GM19023 (cell line): Measurements from ENCODE around the gene CCDC51.

ENCODE experiments used
- ATAC-seq: cut with Tn5 transposase; IDR thresholded peaks from one replicate; pipeline ENCODE4 v1.9.1; 2021; ENCODE audit warnings: mild to moderate bottlenecking, moderate library complexity; ENCODE audit not compliant: unreplicated experiment

CCDC51 gene

GRCh38 chr3:48422681-48423080, 17.2 kb downstream of the CCDC51 start:
- no peak for ATAC-seq

GRCh38 chr3:48422272-48422671, 17.6 kb downstream of the CCDC51 start:
- ATAC-seq = no peak

- ATAC-seq = no peak
Measured at GRCh38 chr3:48420561-48420960, 19.4 kb downstream of the CCDC51 start.

GRCh38 chr3:48419597-48419996, 20.3 kb downstream of the CCDC51 start:
- no peak for ATAC-seq

- ATAC-seq = no peak
Measured at GRCh38 chr3:48419149-48419548, 20.8 kb downstream of the CCDC51 start.

GRCh38 chr3:48418651-48419050, 21.3 kb downstream of the CCDC51 start:
- no peak for ATAC-seq

- ATAC-seq = no peak
Measured at GRCh38 chr3:48418140-48418539, 21.8 kb downstream of the CCDC51 start.

- no peak for ATAC-seq
Measured at GRCh38 chr3:48417529-48418108, 22.3 kb downstream of the CCDC51 start.

GRCh38 chr3:48416546-48416945, 23.4 kb downstream of the CCDC51 start:
- ATAC-seq = no peak

- ATAC-seq = no peak
Measured at GRCh38 chr3:48416091-48416505, 23.8 kb downstream of the CCDC51 start.

- no peak for ATAC-seq
Measured at GRCh38 chr3:48415251-48415953, 24.5 kb downstream of the CCDC51 start.

- no peak for ATAC-seq
Measured at GRCh38 chr3:48414376-48415250, 25.3 kb downstream of the CCDC51 start.

- ATAC-seq = no peak
Measured at GRCh38 chr3:48413611-48414010, 26.3 kb downstream of the CCDC51 start.

- no peak for ATAC-seq
Measured at GRCh38 chr3:48413086-48413485, 26.8 kb downstream of the CCDC51 start.

- no peak for ATAC-seq
Measured at GRCh38 chr3:48412375-48413001, 27.4 kb downstream of the CCDC51 start.

- no peak for ATAC-seq
Measured at GRCh38 chr3:48411606-48412374, 28.1 kb downstream of the CCDC51 start.

- ATAC-seq = no peak
Measured at GRCh38 chr3:48411041-48411588, 28.8 kb downstream of the CCDC51 start.

GRCh38 chr3:48410205-48411040, 29.5 kb downstream of the CCDC51 start:
- ATAC-seq = no peak
